ENCODE data around the gene CES2.
"Not testable (repeated sequence)": the region's sequence is repeated elsewhere in the genome, so short reads cannot be mapped to it uniquely, and the experiment has no call there.

CES2 gene

DNA sequence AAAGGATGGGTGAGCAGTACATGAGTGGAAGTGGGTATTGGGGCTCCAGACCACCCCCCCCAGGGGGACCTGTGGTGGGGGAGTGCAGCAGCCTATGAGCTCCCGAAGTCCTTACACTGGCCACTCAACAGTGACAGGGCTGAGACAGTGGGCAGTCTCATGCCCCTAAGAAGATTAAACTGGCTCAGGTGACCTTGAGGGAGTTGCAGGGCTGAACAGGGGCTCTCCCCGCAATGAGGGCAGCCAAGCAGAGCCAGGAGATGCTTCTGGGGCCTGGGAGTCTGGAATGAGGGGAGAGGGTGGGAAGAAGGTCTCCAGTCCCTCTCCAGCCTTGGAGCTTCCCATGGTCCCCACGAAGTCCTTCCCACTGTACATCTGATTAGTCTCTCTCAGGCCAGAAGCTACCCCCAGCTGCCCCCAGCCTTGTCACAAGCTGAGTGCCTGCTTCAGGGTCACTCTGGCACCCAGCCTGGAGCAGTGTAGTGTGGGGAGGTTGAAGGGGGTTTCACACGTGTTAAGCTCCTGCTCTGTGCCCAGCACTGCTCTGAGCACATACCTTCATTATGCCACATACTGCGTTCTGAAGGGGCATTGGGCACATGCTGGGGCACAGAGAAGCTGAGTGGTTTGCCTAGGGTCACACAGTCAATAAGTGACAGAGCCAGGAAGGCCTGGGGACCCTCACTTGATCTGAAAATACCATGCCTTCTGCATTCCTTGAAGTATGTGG is 15.6 kb upstream of the CES2 start:
- DNase-seq = no peak

DNA sequence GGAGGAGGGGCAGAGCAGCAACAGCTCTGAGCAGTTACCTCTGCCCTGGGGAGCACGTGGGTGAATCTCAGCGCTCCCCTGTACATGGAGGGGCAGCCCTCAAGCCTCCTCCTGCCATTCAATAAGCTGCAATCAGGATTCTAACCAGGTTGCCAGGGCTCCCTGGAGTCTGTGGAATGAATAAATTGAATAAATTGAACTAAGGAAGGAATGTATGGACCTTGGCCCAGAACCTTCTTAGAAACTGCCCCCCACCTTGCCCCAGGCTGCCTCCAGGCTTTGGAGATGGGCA is 15.1 kb upstream of the CES2 start:
- no peak for DNase-seq

DNA sequence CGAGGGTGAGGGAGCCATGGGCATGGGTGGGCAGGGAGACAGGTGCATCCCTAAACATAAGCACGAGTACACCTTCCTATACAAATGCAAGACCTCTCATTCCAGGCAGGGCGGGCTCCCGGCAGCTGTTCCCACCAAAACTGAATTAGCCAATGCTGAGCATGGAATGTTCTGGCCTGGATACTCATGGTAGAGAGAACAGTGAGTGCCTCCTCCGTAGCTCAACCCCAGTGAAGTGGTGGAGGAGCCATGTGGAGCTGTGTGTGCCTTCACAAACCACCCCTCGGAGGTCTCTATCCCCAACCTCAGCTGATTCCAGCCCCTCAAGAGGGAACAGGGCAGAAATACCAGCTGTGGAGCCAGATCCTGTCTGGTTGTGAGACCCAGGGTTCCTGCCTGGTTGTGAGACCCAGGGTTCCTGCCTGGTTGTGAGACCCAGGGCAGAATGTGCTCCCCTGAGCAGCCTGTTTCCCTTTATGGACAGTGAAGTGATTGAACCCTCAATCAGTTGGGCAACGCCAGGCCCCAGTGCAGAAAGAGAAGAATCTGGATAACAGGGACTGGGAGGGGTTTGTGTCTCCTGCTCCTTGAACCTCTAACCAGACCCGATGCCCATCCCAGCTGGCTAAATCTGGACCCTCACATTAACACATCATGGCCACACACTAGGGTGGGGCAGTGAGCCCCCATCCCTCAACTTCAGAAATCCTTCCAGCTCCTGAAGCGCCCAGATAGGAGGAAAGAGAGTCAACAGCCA is 14.2 kb upstream of the CES2 start:
- no peak for DNase-seq

DNA sequence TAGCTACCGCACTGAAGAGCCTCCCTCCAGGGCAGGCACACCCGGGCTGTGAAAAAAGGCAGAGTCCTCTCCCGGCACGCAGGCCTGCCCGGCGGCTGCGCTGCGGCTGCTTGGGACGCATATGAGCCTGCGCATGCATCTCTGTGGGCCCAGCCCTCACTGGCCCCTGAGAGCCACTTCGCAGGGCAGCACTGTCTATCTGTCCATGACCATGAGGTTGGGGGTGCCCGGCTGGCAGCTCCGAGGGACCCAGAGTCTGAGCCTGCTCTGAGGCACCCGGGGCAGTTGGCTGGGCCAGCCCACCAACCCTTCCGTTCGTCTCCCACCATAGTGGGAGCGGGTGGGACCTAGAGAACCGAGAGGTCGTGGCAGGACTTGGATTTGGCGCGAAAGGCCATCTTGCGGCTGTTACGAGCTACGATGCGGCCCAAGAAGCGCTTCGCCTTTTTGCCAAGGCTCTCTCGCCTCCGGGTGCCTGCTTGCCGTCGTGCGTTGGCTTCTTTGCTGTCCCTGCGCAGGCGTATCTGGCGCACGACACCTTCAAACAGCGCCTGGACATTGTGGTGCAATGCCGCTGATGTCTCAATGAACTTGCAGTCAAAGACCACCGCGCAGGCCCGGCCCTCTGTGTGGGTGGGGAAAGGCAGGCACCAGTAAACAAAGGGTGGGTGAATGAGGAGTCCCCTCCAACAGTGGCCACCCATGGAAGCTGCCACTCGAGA is 13.4 kb upstream of the CES2 start:
- no peak for DNase-seq

DNA sequence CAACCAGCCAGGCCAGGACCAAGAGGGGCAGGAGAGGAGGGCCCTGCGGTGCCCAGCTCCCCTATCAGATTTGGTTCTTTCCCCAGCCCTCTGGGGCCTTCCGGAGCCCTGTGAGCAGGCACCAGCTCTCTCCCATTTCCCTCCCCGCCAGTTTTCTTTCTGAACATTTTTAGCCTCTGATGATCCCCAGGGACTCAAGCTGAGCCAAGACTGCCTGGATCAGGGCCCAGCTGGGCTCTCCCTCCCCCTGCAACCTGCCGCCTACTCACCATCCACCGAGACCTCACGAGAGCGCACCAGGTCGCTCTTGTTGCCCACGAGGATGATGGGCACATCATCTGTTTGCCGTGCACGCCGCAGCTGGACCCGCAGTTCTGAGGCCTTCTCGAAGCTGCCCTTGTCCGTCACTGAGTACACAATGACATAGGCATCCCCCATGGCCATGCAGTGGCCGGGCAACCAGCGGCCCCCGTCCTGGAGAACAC is 12.0 kb upstream of the CES2 start:
- no peak for DNase-seq

DNA sequence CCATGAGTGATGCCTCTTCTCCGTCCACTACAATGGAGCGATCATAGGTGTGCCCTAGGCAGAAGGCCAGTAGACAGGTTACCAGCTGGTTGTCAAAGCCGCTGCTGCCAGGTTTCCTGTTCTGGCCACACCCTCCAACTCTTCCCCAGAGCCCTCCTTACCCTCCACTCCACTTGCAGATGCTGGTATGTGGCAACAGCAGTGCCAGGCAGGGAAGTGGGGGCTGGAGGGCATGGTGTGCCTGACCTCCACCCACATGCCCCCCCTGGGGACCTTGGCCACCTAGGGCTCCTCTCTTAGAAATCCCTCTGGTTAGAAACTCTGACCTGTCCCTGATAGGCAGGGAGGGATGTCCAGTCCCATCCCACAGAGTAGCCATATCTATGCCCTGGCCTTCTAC is 11.4 kb upstream of the CES2 start:
- no peak for DNase-seq

DNA sequence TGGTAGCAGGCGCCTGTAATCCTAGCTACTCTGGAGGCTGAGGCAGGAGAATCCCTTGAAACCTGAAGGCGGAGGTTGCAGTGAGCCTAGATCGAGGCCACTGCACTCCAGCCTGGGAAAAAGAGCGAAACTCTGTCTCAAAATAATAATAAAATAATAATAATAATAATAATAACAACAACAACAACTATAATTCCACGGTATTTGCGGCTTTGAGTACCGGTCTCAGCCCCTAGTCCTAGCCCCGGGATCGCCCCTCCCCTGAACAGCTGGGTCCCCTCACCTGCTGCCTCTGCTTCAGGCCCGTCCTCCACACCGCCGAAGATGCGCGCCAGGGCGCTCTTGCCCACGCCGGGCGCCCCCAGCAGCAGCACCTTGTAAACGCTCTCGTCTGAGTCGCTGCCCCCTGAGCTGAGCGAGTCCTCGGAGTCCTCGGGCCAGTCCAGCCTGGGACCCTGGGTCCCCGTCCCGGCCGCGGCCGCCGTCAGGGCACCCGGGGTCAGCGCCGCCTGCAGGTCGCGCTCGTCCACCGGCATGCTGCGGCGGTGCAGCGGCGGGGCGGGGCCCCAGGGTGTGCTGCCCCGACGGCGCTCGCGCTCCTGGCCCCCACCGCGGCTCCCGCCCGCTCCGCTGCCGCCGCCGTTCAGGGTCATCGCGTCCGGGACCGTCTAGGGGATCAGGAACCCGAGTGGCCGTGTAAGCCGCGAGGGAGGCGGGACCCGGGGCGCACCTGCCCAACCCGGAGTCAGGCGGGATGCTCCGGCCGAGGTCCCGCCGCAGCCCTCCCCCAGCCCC is 10.6 kb upstream of the CES2 start:
- DNase-seq = no peak

DNA sequence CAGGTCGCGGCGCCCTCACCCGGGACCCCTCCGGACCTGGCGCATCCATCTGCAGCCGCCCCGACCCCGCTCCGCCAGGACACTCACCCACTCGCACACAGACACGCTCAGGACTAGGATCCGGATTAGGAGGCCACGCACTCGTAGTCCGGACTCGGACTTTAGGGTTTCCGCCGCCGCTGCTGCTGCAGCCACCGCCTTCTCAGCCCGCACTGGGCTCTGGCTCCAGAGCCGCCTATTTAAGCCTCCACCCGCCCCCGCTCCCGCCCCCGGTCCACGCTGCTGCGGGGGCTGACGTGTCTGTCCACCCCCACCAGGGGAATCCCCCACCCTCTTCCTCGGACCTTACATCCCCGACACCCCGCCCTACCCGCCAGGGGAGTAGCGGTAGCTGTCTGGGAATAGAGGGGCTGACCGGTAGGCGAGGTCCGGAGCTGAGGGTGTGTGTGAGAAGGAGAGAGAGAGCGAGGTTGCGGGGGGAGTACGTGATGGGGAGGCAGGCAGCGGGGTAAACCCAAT is 9.9 kb upstream of the CES2 start, which contains the start of gene RRAD:
RRAD (minus strand) TSS at position 214 of the 519 bp plus-strand sequence. CDS start 356 bp downstream, outside the sequence.
- DNase-seq = no peak

DNA sequence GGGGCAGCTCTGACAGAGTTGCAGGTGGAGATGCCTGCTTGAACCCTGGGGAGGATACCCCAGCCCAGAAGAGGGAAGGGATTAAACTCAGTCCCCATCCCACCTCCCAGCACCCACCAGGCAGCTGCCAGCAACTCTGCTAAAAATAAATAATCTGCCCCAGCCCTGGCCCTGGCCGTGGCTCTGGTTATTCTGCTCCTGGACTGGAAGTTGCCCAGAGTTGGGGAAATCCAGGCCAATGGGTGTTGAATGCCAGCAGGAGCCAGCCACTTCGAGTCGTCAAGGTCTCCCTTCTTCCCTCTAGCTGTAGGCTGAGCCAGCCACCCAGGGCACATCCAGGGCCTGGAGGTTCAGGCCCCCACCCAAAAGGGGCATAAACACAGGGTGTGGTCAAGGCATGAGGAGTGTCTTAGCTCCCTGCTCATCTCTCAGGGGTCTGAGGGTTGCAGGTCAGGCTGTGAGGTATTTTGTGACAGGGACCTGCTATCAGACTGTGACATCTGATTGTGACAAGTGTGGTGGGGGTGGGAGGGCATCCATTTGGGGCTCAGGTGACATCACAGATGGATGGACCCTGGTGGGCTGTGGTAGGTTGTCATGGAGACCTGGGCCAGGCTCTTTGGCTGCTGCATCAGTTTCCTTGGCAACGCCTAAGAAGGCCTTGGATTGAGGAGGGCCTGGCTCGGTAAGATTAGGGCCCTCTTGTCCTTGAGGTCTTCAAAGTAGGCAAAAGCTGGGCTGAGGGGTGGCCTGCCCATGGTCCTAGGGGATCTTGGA is 9.0 kb upstream of the CES2 start:
- no peak for DNase-seq

DNA sequence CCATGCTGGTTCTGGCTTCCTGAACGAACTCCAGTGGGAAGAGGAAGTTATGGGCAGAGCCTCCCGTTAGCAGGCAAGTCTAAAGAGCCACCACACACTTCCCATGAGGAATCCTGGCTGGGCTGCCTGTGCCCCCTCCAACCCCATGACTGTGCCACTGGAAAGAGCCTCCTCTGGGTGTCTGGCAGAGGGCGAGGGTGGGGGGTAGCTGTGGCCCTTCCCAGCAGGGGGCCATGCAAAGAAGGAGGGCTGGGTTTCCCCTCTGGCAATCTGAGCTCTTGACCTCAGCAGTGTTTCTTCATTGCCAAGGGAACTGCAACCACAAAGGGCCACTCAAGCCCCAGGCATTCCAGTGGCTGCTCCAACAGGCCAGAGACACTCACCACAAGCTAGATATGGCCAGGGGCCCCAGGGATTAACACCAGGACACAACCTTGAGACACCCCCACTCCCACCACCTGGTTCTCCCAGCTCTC is 8.3 kb upstream of the CES2 start:
- DNase-seq = peak; percentile 89

DNA sequence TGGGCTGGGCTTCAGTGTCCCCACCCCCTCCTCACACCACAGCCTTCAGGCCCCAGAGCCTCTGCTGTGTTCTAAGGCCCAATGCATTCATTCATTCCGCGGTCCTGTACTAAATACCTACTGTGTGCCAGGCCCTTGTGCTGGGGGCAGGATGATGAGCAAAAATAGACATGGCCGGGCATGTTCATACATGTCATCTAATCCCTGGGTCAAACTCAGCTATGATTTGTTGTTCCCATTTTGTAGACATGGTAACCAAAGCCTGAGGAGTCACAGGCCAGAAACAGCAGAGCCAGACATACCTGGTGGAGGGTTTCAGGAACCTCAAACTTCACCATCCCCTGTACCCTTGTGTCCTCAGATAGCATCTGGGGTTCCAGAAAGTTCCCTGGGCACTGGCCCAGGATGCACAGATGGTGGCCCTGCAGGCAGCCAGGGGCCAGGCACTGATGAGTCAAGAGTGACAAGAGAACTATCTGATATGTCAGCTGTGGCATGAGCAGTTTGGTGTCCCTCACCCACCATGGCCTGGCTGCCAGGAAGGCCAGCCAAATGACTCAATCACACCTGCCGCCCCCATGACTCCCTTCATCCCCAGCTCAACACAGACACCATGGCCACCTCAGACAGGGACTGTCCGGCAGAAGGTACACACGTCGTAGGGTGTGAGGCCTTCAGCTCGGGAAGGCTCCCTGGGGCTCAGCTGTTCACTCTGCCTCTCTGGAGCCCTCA is 7.2 kb upstream of the CES2 start:
- no peak for DNase-seq

DNA sequence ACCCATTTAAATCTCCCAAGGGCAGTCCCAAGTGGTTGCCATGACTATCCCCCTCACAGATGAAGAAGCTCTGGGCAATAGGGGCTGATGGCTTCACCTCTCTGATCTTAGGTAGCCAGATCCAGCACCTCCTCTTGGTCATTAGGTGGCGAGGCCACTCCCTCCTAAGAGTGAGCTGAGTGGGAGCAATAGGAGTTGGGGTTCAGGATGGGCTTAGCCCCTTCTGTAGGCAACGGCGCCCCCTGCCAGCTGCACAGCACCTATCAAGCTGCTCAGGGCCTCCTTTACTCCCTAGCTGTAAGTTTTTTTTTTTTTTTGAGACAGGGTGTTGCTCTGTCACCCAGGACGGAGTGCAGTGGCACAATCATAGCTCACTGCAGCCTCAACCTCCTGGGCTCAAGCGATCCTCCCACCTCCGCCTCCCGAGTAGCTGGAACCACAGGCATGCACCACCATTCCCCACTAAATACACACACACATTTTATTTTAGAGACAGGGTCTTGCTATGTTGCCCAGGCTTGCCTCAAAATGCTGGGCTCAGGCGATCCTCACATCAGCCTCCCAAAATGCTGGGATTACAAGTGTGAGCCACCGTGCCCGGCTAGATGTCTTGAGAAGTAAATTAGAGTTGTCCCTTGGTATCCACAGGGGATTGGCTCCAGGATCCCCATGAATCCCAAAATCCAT is 6.5 kb upstream of the CES2 start:
- DNase-seq = no peak

DNA sequence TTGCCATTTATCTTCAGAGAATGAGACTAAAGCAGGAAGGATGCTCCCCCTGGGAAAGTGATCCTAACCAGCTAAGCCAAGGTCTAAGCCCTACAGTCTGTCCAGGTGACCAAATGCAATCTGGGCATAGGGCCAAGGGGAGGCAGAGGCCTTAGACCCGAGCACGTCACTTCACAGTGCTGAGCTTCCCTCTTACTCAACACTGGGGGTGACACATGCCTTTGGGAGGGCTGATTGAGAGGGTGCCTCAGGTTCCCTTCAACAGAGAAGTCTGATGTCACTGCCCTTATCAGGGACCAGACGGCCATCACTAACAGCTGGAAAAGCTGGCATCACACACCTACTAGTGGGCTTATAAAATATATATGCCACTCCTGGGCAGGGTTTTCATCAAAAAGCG is 5.1 kb upstream of the CES2 start:
- DNase-seq = no peak

DNA sequence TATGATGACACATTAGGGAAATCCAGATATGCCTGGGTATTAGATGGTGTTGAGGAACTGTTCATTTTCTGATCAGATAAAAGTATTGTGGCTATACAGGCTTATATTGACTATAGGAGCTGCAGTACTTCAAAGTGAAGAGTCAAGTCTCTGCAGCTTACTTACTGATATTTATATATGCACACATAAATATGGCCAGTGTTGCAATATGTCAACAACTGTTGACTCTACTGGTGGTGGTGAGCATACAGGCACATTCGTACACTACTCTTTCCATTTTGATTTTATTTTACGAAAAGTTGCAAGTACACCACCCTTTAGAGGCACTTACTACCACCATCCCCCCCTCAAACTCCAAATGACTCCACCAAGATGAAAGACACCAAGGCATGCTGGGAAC is 3.7 kb upstream of the CES2 start:
- no peak for DNase-seq

DNA sequence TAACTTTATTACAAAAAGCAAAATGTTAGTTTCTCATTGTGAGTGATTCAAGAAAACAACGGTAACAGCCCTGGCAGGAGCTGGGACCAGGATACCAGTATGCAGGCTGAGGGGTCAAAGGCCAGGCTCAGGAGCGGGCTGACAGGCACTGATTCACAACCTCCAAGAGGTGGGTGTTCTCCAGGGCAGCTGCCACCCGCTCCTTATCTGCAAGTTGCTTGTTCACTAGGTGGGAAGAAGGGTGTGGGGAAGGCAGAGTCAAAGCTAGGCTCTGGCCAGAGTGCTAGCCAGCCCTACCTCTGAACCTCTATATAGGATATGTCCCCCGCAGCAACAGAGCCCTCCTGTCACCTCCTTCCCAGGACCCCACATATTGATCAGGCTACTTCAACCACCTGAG is 3.2 kb upstream of the CES2 start:
- DNase-seq = no peak

DNA sequence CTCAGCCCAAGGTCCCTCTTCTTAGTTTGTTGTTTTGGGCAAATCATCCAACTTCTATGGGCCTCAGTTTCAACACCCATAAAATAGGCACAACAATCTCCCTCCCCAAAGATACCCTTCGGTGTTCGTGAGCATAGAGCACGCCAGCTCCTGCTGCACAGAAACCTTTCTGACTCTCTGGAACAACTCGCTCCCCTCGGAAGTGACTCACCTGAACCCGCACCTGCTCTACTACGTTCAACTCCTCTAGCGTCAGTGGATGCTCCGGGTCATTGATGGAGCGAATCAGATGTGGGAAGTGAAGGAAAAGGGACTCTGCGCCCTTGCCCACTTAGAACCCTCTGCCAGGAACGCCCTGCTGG is 1.6 kb upstream of the CES2 start:
- no peak for DNase-seq

DNA sequence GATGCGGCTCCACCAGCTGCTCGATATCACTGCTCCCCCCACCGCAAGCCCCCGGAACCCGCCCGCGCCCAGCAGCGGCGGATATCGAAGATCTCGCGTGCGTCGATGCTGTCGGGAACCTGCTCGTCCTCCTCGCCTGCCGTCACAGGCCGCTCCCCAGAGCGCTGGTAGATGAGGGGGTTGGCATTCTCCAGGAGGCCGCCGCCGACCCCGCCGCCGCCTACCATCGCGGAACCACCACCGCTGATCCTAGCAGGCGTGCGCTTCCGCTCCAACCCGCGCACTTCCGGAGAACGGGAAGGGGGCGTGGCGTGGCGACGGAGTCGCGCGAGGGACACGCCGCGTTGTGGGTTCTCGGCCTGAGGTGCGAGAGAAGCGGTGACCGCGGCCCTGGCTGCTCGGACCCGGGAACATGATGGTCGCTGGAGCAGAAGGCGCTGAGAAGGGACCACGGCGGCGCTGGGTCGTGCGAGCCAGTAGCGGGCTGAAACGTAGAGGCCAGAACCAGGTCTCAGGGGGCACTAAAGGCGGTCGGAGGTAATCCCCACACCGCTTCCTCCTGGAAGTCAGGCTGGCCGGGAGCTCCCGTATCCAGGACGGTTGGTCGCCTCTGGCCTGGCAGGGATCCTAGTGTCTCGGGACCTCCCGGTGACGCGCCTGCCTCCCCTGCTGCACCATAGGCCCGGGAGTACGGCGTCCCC is 1.0 kb upstream of the CES2 start, which contains the start of gene CIAO2B:
CIAO2B (minus strand) TSS at position 265 of the 701 bp plus-strand sequence; CDS start at position 227, 38 bp downstream.
- peak; percentile 70 for DNase-seq

DNA sequence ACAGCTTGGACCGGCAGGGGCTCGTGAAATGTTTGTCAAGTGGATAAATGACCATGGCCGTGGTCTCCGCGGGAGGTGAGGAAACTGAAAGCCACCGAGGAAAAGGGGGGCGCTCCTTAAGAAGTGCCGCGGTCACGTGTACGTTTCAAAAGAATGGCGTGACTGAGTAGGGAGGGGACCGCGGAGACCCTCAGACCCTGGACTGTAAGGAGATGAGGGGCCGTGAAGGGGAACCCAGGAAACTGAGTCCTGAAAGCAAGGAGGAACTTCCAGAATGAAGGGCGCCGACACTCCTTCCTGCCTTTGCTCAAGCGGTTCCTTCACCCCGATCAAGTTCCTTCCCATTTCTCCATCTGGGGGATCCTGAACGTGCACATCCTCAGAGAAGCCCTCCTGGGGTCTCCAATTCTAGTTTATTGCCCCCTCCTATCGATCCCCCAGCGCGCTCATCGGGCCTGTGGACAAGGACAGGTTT is 440 bp upstream of the CES2 start:
- DNase-seq = not testable (repeated sequence)

DNA sequence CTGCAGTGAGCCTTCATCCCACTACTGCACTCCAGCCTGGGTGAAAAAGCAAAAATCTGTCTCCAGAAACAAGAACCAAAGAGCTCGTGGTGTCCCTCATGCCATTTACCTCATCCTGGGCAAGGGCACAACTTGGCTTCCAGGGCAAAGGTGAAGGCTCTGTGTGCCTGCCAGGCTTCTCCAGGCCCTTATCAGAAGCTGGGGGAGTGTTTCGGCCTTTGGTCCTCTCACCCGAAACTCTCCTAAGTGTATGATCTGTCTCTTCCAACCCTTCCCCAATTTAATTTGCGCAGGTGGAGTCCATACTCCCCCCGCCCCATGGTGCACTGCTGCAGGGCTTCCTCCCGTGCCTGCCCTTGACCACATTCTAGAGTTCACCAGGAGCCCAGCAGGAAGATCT is 1.1 kb downstream of the CES2 start:
- DNase-seq = no peak
